ENCODE measurements around the gene HOXD3. TPM values are rescaled to one million over a fixed set of nuclear protein-coding genes. Genes with fewer than 3 reads are reported as not detected.

Gene HOXD3
- total RNA-seq, 1 experiment from 2014 or later: not detected

- H4K5ac ChIP-seq (ENCODE audit: insufficient read length, low read depth, low read length): no peak overlapping the region
- H3K79me2 ChIP-seq (ENCODE audit: insufficient read depth, low read length): no peaks in the 10 kb centered on the region
- peaks cover 16 to 27% of the 10 kb centered on the region in 2 experiments for H3K4me1 Mint-ChIP-seq
- no peak overlapping the region for H3K4ac ChIP-seq (ENCODE audit: low read depth, low read length)
- H3K9ac ChIP-seq (ENCODE audit: extremely low read depth, insufficient read length, low read length): no peak overlapping the region
- peaks cover 55% of the 10 kb centered on the region for H3K27me3 ChIP-seq (ENCODE audit: insufficient read depth, low read length)
- H4K8ac ChIP-seq (replicated peaks; ENCODE audit: insufficient read length, low read depth, low read length): no peak overlapping the region
- no peak overlapping the region for H3K4me2 ChIP-seq (ENCODE audit: insufficient read depth, insufficient read length, low read length)
- no peak overlapping the region for H3K23ac ChIP-seq (ENCODE audit: insufficient read length, low read depth, low read length)
- H3K9me3 Mint-ChIP-seq: peaks cover 0 to 2% of the 10 kb centered on the region in 2 experiments; a peak in 3 of 5 replicates
- H2AFZ ChIP-seq (ENCODE audit: low read length): no peak overlapping the region
- H2BK12ac ChIP-seq (ENCODE audit: insufficient read length, low read depth, low read length): no peak overlapping the region
- peaks cover 2% of the 10 kb centered on the region for H3K23me2 ChIP-seq (ENCODE audit: insufficient read length, low read depth, low read length, poor library complexity, severe bottlenecking)
- no peak overlapping the region for H2AK5ac ChIP-seq (ENCODE audit: insufficient read length, low read length)
- no peak for DNase-seq
- no peak overlapping the region for H2BK5ac ChIP-seq (ENCODE audit: insufficient read length, low read length)
- H3K9me3 ChIP-seq (ENCODE audit: control insufficient read depth, low read depth, low read length): no peaks in the 10 kb centered on the region
- H3K27me3 Mint-ChIP-seq (ENCODE audit: low read depth): peaks cover 96% of the 10 kb centered on the region
- H2BK20ac ChIP-seq (ENCODE audit: low read depth, low read length, poor library complexity, severe bottlenecking): no peak overlapping the region
- no peak overlapping the region for H2BK15ac ChIP-seq (ENCODE audit: low read depth, low read length)
- no peak overlapping the region for H3K27ac ChIP-seq (ENCODE audit: insufficient read length, low read depth, low read length)
- no peak overlapping the region for H3K27ac Mint-ChIP-seq
- H3K79me1 ChIP-seq (ENCODE audit: insufficient read depth, low read depth, low read length, poor library complexity, severe bottlenecking): no peaks in the 10 kb centered on the region
- no peaks in the 10 kb centered on the region; the same call in none of the 2 replicates for H3K4me1 ChIP-seq (ENCODE audit: insufficient read depth, low read length)
- H3K18ac ChIP-seq (ENCODE audit: insufficient read length, low read depth, low read length): no peak overlapping the region
- no CpG with 5 or more reads among the region's 1 CpG for WGBS (ENCODE audit: extremely low coverage, insufficient read length, low lambda C conversion rate)
- no peak overlapping the region for H3K14ac ChIP-seq (ENCODE audit: insufficient read depth, low read length)
- H4K20me1 ChIP-seq (ENCODE audit: control insufficient read depth, insufficient read depth, insufficient read length): no peaks in the 10 kb centered on the region
- no peak overlapping the region for H3K4me3 Mint-ChIP-seq
- H3T11ph ChIP-seq (ENCODE audit: low read length): no peak overlapping the region
- TF ChIP-seq CTCF (conservative IDR thresholded peaks at IDR 0.05): no peak
- no peak overlapping the region for H2BK120ac ChIP-seq (ENCODE audit: low read depth, low read length, poor library complexity, severe bottlenecking)
- no peaks in the 10 kb centered on the region for H3K36me3 Mint-ChIP-seq (ENCODE audit: insufficient read depth in 1 of 3, low read depth in 3 of 3)
- no peak overlapping the region for H4K91ac ChIP-seq (ENCODE audit: insufficient read length, low read depth, low read length)
- no peak overlapping the region for H3K56ac ChIP-seq (ENCODE audit: insufficient read length, low read depth, low read length)
Measured at GRCh38 chr2:176193048-176193447, 35.9 kb downstream of the HOXD3 start.

All from H9 (cell line).